Kidney (tissue), 14 donors: ENCODE results near the gene CAPN7. TPM values are rescaled to one million over a fixed set of nuclear protein-coding genes. Genes with fewer than 3 reads are reported as not detected.
A peak's percentile ranks its signal among the peaks of the same experiment; 100 is the strongest.

Source experiments
- DNase-seq, 5 donors: peaks; one replicate each; pipeline ENCODE4 v3.0.0-alpha.2; 2013 to 2020
- FAIRE-seq: peaks from 2 replicates; lab custom pipeline; 2012; peaks lifted over from hg19 to GRCh38; lab: Jason Lieb, UNC
- H3K27ac ChIP-seq, 2 donors: one replicate each; pipeline ENCODE4 v1.7.0; 2013; ENCODE audit warnings: low read depth in 2 of 2, low read length in 2 of 2, inconsistent platforms in 1 of 2
- H3K27me3 ChIP-seq: one replicate; pipeline ENCODE4 v1.7.1; 2013; ENCODE audit warnings: low read length, inconsistent platforms; ENCODE audit not compliant: control insufficient read depth, insufficient read depth
- H3K36me3 ChIP-seq, 3 donors: one replicate each; pipeline versions ENCODE4 v1.7.0 to v1.7.1; 2013; ENCODE audit warnings: low read length in 3 of 3, control low read depth in 1 of 3, inconsistent platforms in 1 of 3; ENCODE audit not compliant: insufficient read depth in 3 of 3, control insufficient read depth in 2 of 3
- H3K4me1 ChIP-seq, 3 donors: one replicate each; pipeline versions ENCODE4 v1.7.0 to v1.7.1; 2013; ENCODE audit warnings: low read length in 3 of 3, inconsistent platforms in 1 of 3, low read depth in 1 of 3; ENCODE audit not compliant: control insufficient read depth in 2 of 3, insufficient read depth in 2 of 3
- H3K4me3 ChIP-seq, 3 donors: one replicate each; pipeline versions ENCODE4 v1.7.0 to v1.8.1; 2013; ENCODE audit warnings: low read length in 3 of 3, control low read depth in 1 of 3, inconsistent platforms in 1 of 3
- H3K9ac ChIP-seq, 3 donors: one replicate each; pipeline versions ENCODE4 v1.7.0 to v1.7.1; 2013; ENCODE audit warnings: low read length in 3 of 3, control low read depth in 1 of 3, inconsistent platforms in 1 of 3
- H3K9me3 ChIP-seq, 3 donors: one replicate each; pipeline versions ENCODE4 v1.7.0 to v1.7.1; 2013; ENCODE audit warnings: low read length in 3 of 3, control low read depth in 1 of 3, inconsistent platforms in 1 of 3; ENCODE audit not compliant: control insufficient read depth in 2 of 3, insufficient read depth in 1 of 3
- CTCF ChIP-seq: IDR thresholded peaks from 3 replicates; pipeline ENCODE4 v1.5.1; 2012; ENCODE audit warnings: mild to moderate bottlenecking, moderate library complexity, borderline replicate concordance; ENCODE audit not compliant: insufficient read depth; ENCODE audit errors: extremely low read depth
- intact Hi-C: fragments of 100-400 bp; cut with DNase I; formaldehyde crosslinking; loops from one replicate; pipeline ENCODE4 v1.11.1; 2022
- polyA plus RNA-seq: library from polyadenylated mRNA; stranded (reverse); fragments of 350-450 nt; fragmentation: Illumina TruSeq; extraction: RNeasy Lipid Tissue Mini Kit (QIAGEN cat#74804); gene quantifications from one replicate; pipeline ENCODE4 v1.2.3, GENCODE V29; 2014; ENCODE audit warnings: low read depth, low replicate concordance; ENCODE audit not compliant: insufficient read depth
- total RNA-seq: library from RNA; stranded (reverse); fragmentation: NEBNext Ultra II Directional; extraction: Animal tissue kit (Norgen Biotek cat#: 25700); gene quantifications from one replicate; pipeline ENCODE4 v1.2.1, GENCODE V29; 2021
- donor health status: control.
- donor health status: control.
- donor health status: control.
- donor health status: control.
- donor health status: control.
- donor health status: DM: yes; HTN: yes; CAD: no.
- donor health status: Normal renal cell carcinoma (clear cell type).

CAPN7 gene
- total and polyA plus RNA-seq, 2 donors from 2014 or later: 14.9 to 40.7 TPM

GRCh38 chr3:15287565-15288330, 81.7 kb downstream of the CAPN7 start:
- Histone ChIP-seq H3K9ac (no peak overlapping the region), H3K27ac (peak overlapping the region in 1 of 2 donors; percentile 48), H3K9me3 (no peaks in the 10 kb centered on the region), H3K36me3 (no peaks in the 10 kb centered on the region), H3K4me3 (no peak overlapping the region), H3K27me3 (no peaks in the 10 kb centered on the region), H3K4me1 (peaks cover 3 to 18% (median 16%) of the 10 kb centered on the region in 3 donors)
- DNase-seq: no peak
- no peak for FAIRE-seq
- no peak for TF ChIP-seq CTCF
- intact Hi-C loops: no loop called here

- H3K27me3 ChIP-seq: no peaks in the 10 kb centered on the region
- no peaks in the 10 kb centered on the region for H3K9me3 ChIP-seq
- DNase-seq: no peak
- no peak for FAIRE-seq
- TF ChIP-seq CTCF: no peak
- H3K27ac ChIP-seq: peak overlapping the region in 1 of 2 donors; percentile 48
- intact Hi-C loops: no loop called here
- no peak overlapping the region for H3K9ac ChIP-seq
- no peaks in the 10 kb centered on the region for H3K36me3 ChIP-seq
- peaks cover 6 to 25% (median 20%) of the 10 kb centered on the region in 3 donors for H3K4me1 ChIP-seq
- no peak overlapping the region for H3K4me3 ChIP-seq
Observed at GRCh38 chr3:15288331-15289035, 82.4 kb downstream of the CAPN7 start.

- Histone ChIP-seq H3K27ac (no peak overlapping the region), H3K9ac (no peak overlapping the region), H3K27me3 (no peaks in the 10 kb centered on the region), H3K9me3 (no peaks in the 10 kb centered on the region), H3K36me3 (no peaks in the 10 kb centered on the region), H3K4me1 (peaks cover 7 to 33% (median 21%) of the 10 kb centered on the region in 3 donors), H3K4me3 (no peak overlapping the region)
- TF ChIP-seq CTCF: no peak
- FAIRE-seq (no peak), DNase-seq (no peak)
- intact Hi-C loops: no loop called here
Observed at GRCh38 chr3:15289661-15290060, 83.6 kb downstream of the CAPN7 start.
